T-helper 22 cell (primary cell): ENCODE measurements around the gene MAP3K4.

ENCODE experiments used
- DNase-seq: peaks from one replicate; pipeline ENCODE4 v3.0.0-alpha.2; 2020; ENCODE audit warnings: low read depth

Gene MAP3K4

GRCh38 chr6:161125591-161125990, 134.0 kb downstream of the MAP3K4 start:
- DNase-seq: no peak

- no peak for DNase-seq
Observed at GRCh38 chr6:161127071-161127740, 135.6 kb downstream of the MAP3K4 start.

DNA sequence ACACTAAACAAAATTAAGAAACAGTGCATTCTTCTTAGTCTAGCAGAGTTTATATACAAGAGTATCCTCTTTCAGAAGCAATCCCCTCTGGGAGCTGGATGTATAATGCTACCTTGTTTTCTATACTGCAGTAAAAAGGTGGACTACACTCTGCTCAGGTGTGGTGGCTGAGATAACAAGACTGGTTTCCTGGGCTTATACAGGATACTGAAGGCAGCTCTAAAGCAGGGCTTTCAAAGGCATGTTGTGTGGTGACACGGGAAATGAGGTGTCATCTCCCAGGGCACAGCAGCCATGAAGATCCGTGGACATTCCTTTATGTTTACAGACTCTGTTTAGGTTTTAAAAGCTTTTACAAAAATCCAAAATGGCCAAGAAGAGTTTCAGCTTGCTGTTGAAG, 136.7 kb downstream of the MAP3K4 start:
- DNase-seq: no peak

DNA sequence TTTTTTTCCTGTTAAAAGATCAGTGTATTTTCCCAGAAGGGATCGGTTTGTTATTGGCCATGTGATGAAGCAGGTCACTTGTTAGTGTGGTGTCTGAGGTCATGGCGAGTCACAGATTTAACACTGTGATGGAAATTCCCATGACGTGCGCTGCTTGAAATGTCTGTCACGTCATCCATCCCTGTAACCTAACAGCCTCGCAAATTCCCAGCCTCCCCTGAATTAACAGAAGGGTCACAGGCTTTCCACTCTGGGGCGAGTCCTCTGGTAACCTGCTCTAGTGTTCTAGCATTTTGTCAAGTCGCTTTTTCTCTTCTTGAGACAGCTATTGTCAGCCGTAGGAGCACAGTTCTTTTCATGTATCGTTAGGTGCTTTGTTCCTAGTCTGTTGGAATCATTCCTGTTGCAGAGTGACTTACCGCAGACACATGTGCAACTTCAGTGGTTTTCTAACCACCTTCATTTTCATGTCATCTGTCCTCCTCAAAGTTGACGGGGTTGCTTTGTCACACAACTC, 137.2 kb downstream of the MAP3K4 start:
- no peak for DNase-seq

DNA sequence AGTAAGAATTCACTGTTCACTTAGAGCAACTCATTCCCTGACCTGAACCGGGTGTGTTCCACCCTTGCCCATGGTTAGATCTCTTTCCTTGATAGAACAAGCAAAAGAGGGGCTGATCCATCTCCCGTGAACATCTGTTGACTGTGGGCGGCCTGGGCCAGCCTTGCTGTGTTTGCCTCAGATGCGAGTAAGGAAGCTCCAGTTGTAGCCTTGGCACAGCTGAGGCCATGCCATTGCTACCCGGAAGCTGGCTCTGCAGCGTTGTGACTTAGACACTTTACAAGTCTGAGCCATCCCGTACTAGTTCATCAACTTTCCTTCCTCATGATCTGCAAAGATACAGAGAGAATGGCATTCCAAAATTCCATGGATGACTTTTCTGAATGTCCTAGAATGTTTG, 139.0 kb downstream of the MAP3K4 start:
- DNase-seq: no peak

DNA sequence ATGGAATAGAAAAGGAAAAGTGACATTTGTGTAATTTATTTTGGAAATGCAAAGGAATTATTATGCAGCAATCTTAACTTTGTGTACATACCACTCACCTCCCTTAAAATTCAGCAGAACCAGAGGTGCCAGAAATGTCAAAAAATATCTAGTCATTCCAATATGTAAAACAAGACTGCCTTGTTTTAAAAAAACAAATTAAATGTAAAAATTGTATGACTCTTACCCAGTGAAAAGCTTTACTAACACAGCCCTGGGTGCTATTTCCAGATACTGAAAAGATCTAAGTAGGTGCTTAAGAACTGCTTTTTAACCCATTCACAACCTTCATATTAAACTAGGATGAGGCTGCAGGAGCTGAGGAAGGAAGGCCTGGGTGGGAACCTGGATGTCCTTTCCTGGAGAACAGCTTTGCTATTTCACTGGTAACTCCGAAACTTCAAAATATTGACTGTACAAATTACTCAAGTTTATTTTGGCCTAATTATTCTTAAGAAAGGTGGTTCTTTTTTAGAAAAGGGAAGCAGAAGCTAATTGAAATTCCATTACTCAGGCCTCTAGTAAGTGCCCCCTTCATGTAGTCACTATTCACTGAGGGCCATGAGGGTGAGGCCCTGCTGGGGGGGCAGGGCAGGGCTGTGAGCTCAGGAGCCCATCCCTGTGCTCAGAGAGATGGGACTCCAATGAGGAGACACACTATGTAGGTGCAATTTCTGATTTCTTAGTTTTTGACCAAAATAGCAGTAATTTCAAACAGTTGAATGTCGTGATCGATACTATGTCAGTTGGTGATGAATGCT, 139.6 kb downstream of the MAP3K4 start:
- DNase-seq: no peak

DNA sequence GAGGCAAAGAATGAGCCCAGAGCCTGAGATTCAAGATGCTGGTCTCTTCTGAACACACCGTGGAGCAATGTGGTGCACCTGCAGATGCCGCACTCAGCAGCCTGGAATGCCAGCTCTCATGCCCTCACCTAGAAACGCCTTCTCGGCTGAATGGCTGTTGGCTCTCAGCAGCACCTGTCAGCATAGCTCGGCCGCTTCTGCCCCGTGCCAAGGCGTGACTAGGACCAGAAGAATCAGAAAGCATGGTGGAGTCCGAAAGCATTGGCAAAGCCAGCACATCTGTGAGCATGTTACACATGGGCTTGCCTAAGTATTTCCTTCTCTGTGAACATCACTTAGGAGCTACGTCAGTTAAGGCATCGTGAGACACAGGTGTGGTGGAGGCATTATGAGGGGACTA, 140.8 kb downstream of the MAP3K4 start:
- no peak for DNase-seq

DNA sequence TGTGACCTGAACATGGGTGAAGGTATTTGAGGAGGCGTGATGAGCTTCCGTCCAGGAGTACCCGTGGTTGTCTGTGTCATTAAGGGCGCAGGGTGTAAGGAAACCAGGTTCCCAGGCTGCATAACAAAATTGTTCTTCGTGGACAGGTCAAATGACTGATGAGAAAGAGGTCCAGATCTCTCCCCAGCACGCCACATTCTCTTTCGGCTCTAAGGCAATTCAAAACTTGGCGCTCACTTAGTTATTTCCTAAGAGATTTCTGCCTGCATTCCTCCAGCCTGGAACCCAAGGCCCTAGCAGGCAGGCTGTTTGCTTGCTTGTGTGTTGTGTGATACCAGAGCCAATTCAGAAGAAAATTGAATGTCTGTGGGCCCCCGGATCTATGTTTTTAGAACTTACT, 142.4 kb downstream of the MAP3K4 start:
- no peak for DNase-seq

DNA sequence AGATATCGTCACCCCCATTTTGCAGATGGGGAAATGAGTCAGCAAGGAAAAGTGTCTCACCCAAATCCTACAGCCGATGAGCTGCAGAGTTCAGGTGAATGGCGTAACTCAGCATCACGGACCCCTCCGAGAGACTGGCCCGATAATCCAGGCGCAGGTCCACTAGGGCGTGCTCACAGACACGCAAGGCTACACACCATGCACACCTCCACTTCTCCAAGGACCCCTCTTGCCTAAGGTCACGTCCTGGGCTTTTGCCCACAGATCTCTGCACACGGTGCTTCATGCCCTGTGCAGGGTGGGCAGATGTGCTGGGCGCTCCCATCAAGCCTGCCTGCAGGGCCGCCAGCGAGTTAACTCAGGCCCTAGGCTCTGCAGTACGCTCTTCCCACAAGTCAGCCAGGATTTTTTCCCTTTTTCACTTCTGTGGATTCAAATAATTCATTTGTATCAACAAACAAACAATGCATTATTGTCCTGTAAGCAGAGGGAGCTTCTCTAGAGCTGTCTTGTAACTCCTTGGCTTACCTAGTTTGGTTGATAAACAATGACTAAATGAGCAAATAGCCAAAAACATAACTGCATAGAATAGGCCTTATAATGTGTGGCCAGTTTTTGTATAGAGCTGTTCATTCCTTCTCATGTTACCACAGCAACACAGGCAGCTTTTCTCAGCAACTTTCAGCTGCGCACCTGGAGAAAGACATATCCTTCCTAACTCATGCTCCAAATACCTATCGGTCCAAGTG, 143.2 kb downstream of the MAP3K4 start:
- no peak for DNase-seq

- no peak for DNase-seq
Observed at GRCh38 chr6:161135695-161136591, 144.4 kb downstream of the MAP3K4 start.

- no peak for DNase-seq
Observed at GRCh38 chr6:161136655-161137054, 145.1 kb downstream of the MAP3K4 start.

GRCh38 chr6:161137320-161137719, 145.8 kb downstream of the MAP3K4 start:
- no peak for DNase-seq

DNA sequence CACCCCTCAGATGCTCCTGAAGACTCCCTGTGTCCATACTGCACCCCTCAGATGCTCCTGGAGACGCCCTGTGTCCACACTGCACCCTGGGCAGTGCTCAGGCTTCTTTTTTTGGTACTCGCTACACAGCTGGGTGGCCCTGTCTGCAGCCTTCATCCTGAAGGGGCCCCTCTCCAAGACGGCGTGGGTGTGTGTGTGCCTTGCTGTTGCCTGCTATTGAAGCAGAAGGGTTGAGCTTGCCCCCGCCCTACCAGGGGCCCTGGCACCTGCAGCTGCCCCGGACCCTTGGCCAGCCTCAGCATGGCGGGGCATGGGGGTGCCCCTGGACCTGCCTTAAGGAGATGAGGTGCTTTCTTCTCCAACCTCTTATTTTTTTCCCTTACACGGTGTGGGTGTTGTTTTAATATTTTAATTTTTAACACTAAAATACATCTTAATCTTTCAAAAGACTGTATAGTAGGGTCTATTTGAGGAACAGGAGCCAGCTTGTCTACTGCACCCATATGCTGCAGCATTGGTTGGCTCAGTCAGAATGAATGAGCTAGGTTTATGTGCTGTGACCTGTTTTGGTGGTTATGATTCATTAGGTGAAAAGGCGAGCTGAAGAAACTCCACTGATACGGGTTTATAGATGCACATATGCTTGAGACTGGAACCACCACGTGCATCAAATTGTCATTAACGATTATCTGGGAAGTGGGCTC, 146.4 kb downstream of the MAP3K4 start:
- DNase-seq: no peak

DNA sequence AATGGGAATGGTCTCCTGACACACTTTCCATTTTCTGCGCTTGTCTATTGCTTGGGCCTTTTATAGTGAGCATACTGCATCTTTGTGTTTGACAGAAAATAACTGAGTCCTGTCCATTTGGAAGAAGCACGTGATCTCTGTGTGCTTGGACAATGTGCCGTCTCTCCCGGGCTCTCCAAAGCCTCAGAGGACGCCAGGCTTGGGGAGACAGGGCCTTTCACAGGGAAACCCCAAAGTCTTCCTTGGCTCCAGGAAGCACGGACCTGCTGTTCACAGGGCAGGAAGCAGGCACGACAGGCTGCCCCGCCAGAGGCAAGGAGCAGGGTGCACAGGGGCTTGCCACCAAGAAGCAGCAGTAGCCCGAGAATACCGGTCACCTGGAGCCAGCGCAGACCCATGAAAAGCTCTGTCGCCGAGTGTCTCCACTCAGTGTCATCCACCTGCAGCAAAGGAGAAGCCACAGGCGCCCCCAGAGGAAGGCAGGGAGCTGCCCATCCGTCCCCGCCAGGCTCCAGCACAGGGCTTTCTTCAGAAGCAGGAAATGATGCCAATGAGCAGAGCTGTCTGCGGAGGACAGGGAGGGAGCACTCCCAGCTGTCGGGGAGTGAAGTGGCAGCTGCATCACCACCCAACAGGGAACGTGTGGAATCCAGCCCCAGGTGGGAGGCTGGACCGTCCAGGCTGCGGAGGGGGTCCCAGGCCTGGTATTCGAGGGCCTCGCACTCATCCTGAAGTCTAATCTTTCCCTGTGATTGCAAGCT, 147.2 kb downstream of the MAP3K4 start:
- DNase-seq: no peak

DNA sequence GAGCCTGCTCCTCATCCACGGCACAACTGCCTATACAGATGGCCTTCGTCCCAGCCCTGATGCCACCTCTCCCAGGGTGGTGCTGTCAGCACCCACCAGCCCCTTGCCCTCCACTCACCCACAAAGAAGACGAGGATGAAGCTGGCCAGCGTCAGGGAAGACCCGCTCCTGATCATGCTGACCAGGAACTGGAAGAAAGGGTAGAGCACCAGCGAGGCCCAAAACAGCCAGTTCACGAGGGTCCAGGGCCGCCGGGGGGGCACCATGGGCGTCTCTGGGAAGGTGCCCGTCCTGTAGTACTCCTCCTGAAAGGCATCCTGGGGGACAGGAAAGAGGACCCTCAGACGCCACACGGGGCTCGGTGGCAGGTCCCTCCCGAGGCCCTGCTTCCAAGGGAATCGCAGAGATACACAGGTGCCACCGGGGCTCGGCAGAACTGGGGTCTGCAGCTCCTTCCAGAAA, 147.8 kb downstream of the MAP3K4 start:
- DNase-seq: no peak

DNA sequence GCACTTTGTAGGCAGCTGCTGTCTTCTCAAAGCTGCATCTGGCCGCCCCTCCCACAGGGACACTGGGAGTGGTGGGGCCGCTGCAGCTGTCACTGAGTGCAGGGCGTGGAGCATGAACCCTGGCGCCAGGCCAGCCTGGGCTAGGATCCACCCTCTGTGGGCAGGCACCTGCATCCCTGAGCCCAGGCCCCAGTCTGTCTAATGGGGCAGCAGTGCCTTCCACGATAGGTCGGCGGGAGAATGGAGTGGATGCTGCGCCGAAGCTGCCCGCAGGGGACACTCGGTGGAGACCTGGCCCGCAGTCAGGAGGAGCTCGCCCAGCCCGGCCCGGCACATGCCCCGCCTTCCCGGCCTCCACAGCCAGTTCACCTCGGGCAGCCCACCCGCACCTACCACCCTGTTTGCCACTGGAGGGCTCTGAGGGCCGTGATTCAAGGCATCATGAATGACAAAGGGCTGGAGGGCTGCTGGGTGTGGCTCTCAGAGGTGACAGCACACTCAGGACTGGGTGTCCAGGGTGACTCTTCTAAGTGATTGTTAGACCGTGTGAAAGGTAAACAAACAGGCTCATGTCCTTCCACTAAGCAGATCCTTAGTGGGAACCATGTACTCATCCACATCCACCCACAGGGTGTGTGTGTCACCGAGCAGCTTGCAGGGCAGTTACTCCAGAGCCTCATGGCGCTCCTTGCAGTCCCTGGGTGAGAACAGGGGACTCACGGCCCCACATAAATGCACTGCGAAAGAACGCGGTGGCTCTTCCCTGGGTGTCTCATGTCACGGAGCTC, 148.4 kb downstream of the MAP3K4 start:
- no peak for DNase-seq

- DNase-seq: no peak
Observed at GRCh38 chr6:161140554-161140875, 148.9 kb downstream of the MAP3K4 start.

DNA sequence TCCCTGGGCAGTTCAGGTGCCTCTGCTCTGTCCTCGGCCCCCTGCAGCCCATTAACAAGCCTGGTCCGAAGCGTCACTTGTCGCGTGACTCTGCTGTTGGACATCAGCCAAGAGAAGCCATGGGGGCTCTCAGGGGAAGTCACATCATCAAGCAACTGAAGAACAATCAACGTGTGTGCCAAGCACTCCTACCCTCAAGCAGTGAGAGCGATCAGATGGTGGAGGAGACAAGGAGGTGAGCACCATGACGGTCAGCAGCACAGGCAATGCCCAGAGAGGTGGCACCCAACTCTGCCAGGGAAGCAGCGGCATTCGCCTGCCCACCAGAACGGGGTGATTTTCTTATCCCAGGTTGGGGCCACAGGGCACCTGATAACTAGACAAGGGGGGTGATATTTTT, 149.6 kb downstream of the MAP3K4 start:
- DNase-seq: no peak

GRCh38 chr6:161142957-161143296, 151.4 kb downstream of the MAP3K4 start:
- DNase-seq: no peak
